WTC11 (cell line): ENCODE data around the gene USP13. TPM values are rescaled to one million over a fixed set of nuclear protein-coding genes. Genes with fewer than 3 reads are reported as not detected.

Experiments used
- ATAC-seq: fragments of 200-7000 bp; cut with Tn5 transposase; 2 replicates; pipeline ENCODE4 v1.10.0; 2021; ENCODE audit warnings: mild to moderate bottlenecking, moderate library complexity
- CTCF ChIA-PET: fragments of 300-600 bp; sonication (Branson Sonifier 250); formaldehyde crosslinking; loops from one replicate; lab custom pipeline; 2021; ENCODE audit warnings: antibody characterized with exemption; lab: Charles Lee
- POLR2A ChIA-PET: fragments of 350-600 bp; sonication (Branson Sonifier 250); formaldehyde crosslinking; loops from one replicate; lab custom pipeline; 2021; ENCODE audit warnings: antibody characterized with exemption; lab: Charles Lee
- DNase-seq: peaks from one replicate; pipeline ENCODE4 v3.0.0; 2021; ENCODE audit warnings: low spot score
- H3K27ac Mint-ChIP-seq: 2 replicates; pipeline ENCODE4 v1.8.0; 2021; ENCODE audit warnings: mixed read lengths
- H3K27me3 Mint-ChIP-seq: 2 replicates; pipeline ENCODE4 v1.8.0; 2021; ENCODE audit warnings: low read depth, mild to moderate bottlenecking, moderate library complexity, mixed read lengths
- H3K36me3 Mint-ChIP-seq: 2 replicates; pipeline ENCODE4 v1.8.0; 2021; ENCODE audit warnings: mixed read lengths
- H3K4me1 Mint-ChIP-seq: 2 replicates; pipeline ENCODE4 v1.8.0; 2022; ENCODE audit warnings: mixed read lengths
- H3K4me3 Mint-ChIP-seq: 2 replicates; pipeline ENCODE4 v1.8.0; 2021; ENCODE audit warnings: mild to moderate bottlenecking, moderate library complexity, mixed read lengths
- H3K9me3 Mint-ChIP-seq: 2 replicates; pipeline ENCODE4 v1.8.0; 2021; ENCODE audit warnings: mixed read lengths
- CDX4 ChIP-seq: fragments of 250-450 bp; sonication (Bioruptor Pico); IDR thresholded peaks from 2 replicates; pipeline ENCODE4 v1.9.0; 2021; ENCODE audit warnings: moderate library complexity, mild to moderate bottlenecking, inconsistent platforms, borderline replicate concordance
- CREM ChIP-seq: sonication (generic); formaldehyde crosslinking; IDR thresholded peaks from 2 replicates; pipeline ENCODE4 v1.8.1; 2022; ENCODE audit warnings: mild to moderate bottlenecking, missing genetic modification reagents, moderate library complexity
- GTF2I ChIP-seq: fragments of 250-450 bp; sonication (Bioruptor Pico); conservative IDR thresholded peaks from 2 replicates; pipeline ENCODE4 v1.4.0; 2021; ENCODE audit warnings: mild to moderate bottlenecking
- HMGXB4 ChIP-seq: sonication (generic); formaldehyde crosslinking; IDR thresholded peaks from 2 replicates; pipeline ENCODE4 v1.8.1; 2023; ENCODE audit warnings: mild to moderate bottlenecking, moderate library complexity, missing genetic modification reagents
- JAZF1 ChIP-seq: fragments of 250-450 bp; sonication (Bioruptor Pico); IDR thresholded peaks from 2 replicates; pipeline ENCODE4 v1.9.0; 2021; ENCODE audit warnings: moderate library complexity, mild to moderate bottlenecking, inconsistent platforms
- MXD4 ChIP-seq: fragments of 250-450 bp; sonication (Bioruptor Pico); IDR thresholded peaks from 2 replicates; pipeline ENCODE4 v1.8.0; 2021; ENCODE audit warnings: mild to moderate bottlenecking, moderate library complexity, borderline replicate concordance
- TCF7 ChIP-seq: sonication (generic); formaldehyde crosslinking; IDR thresholded peaks from 2 replicates; pipeline ENCODE4 v1.8.0; 2022; ENCODE audit warnings: mild to moderate bottlenecking, low read depth, missing genetic modification reagents, moderate library complexity
- ZNF138 ChIP-seq: sonication (generic); formaldehyde crosslinking; conservative IDR thresholded peaks from 2 replicates; pipeline ENCODE4 v1.8.1; 2022; ENCODE audit warnings: mild to moderate bottlenecking, moderate library complexity, missing genetic modification reagents
- ZNF281 ChIP-seq: sonication (generic); formaldehyde crosslinking; IDR thresholded peaks from 2 replicates; pipeline ENCODE4 v1.8.0; 2023; ENCODE audit warnings: mild to moderate bottlenecking, missing genetic modification reagents
- total RNA-seq: library from RNA; stranded (reverse); gene quantifications from 3 replicates; pipeline ENCODE4 v1.2.3, GENCODE V29; 2021
- TF ChIP-seq, protein P1 (sequence below): sonication (generic); formaldehyde crosslinking; IDR thresholded peaks from 2 replicates; pipeline ENCODE4 v1.8.1; 2022; ENCODE audit warnings: low read depth, missing genetic modification reagents, borderline replicate concordance
- TF ChIP-seq, protein P2 (sequence below): fragments of 250-450 bp; sonication (Bioruptor Pico); IDR thresholded peaks from 2 replicates; pipeline ENCODE4 v2.1.2; 2022; ENCODE audit warnings: mild to moderate bottlenecking, moderate library complexity
- TF ChIP-seq, protein P3 (sequence below): fragments of 250-450 bp; sonication (Bioruptor Pico); conservative IDR thresholded peaks from 2 replicates; pipeline ENCODE4 v1.9.0; 2021; ENCODE audit warnings: mild to moderate bottlenecking
- TF ChIP-seq, protein P4 (sequence below): sonication (generic); formaldehyde crosslinking; IDR thresholded peaks from 2 replicates; pipeline ENCODE4 v1.8.0; 2022; ENCODE audit warnings: mild to moderate bottlenecking, missing genetic modification reagents

Gene USP13
- total RNA-seq, 1 experiment from 2014 or later = 26.8 TPM

DNA sequence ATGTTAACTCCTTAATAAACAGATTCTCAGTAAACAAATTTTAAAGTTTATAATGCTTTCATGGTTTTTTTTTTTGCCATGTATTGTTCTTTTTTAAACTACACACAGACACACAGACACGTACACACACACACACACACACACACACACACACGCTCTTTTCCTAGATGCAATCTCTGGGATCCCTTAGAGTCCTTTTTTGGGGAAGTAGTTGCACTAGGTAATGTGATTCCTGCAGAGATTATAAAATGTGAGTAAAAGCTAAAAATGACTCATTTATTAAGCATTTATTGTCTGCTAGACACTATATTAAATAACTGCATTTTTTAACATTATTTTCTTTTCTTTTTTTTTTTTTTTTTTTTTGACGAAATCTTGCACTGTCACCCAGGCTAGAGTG lies 28.4 kb upstream of the USP13 start (continued):
- no peak for TF ChIP-seq ZNF281 (CRISPR knock-in tag)
- TF ChIP-seq, protein P1, sequence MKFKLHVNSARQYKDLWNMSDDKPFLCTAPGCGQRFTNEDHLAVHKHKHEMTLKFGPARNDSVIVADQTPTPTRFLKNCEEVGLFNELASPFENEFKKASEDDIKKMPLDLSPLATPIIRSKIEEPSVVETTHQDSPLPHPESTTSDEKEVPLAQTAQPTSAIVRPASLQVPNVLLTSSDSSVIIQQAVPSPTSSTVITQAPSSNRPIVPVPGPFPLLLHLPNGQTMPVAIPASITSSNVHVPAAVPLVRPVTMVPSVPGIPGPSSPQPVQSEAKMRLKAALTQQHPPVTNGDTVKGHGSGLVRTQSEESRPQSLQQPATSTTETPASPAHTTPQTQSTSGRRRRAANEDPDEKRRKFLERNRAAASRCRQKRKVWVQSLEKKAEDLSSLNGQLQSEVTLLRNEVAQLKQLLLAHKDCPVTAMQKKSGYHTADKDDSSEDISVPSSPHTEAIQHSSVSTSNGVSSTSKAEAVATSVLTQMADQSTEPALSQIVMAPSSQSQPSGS = no peak
- TF ChIP-seq, protein P2, sequence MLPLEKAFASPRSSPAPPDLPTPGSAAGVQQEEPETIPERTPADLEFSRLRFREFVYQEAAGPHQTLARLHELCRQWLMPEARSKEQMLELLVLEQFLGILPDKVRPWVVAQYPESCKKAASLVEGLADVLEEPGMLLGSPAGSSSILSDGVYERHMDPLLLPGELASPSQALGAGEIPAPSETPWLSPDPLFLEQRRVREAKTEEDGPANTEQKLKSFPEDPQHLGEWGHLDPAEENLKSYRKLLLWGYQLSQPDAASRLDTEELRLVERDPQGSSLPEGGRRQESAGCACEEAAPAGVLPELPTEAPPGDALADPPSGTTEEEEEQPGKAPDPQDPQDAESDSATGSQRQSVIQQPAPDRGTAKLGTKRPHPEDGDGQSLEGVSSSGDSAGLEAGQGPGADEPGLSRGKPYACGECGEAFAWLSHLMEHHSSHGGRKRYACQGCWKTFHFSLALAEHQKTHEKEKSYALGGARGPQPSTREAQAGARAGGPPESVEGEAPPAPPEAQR (CRISPR knock-in tag) = no peak
- TF ChIP-seq, all 79 proteins: peak for 0

DNA sequence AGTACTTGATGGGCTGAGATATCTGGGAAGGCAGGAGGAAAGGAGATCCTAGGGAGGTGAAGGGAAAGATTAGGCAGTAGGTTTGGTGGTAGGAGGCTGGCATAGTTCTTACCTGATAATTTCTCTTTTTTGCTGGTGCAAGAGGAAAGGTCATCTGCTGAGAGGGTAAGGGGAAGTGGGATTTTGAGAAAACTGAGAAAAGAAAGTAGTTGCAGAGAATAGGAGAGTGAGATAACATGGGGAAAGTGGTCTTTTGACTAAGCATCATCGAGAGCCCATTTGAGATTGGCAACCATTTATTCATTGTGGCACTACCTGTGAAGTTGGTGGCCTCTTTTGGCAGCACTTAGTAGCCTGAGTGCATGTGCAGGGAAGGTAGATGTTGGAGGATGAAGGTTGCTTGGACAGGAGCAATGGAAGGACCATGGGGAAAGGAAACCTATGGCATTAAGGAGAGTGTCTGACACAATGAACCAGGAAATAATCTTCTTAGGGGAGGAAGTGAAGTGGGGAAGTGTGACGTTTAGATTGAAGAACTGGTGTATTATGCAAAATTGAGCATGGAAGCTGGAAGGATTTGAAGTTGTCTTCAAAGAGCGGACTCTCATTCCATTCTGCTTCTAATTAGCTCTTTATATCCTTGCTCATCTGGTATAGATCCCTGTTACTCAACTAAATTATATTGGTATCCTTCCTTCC lies 21.9 kb upstream of the USP13 start:
- no peak overlapping the region for H3K4me3 Mint-ChIP-seq
- ATAC-seq = no peak
- no peaks in the 10 kb centered on the region for H3K9me3 Mint-ChIP-seq
- DNase-seq = no peak
- no peak overlapping the region for H3K27ac Mint-ChIP-seq
- no peaks in the 10 kb centered on the region for H3K27me3 Mint-ChIP-seq
- TF ChIP-seq CREM (CRISPR knock-in tag) (no peak), ZNF281 (CRISPR knock-in tag) (no peak), GTF2I (no peak), CDX4 (CRISPR knock-in tag) (no peak), MXD4 (CRISPR knock-in tag) (no peak), JAZF1 (no peak), ZNF138 (CRISPR knock-in tag) (no peak)
- H3K4me1 Mint-ChIP-seq = peaks cover 3% of the 10 kb centered on the region
- CTCF ChIA-PET = interaction anchor here (1.4 kb wide), 1 partner anchor 19 kb away, joined by 6 read pairs; no protein-coding TSS in a partner anchor
- POLR2A ChIA-PET = no interaction called here
- H3K36me3 Mint-ChIP-seq = peaks cover under 1% of the 10 kb centered on the region; the same call in 1 of the 2 replicates

- CTCF ChIA-PET = interaction anchor here (1.0 kb wide), 1 partner anchor 9 kb away, joined by 3 read pairs; no protein-coding TSS in a partner anchor
- POLR2A ChIA-PET = no interaction called here
- peaks cover 7% of the 10 kb centered on the region for H3K9me3 Mint-ChIP-seq
- peaks cover 4% of the 10 kb centered on the region; the same call in 1 of the 2 replicates for H3K4me1 Mint-ChIP-seq
- H3K4me3 Mint-ChIP-seq = no peak overlapping the region
- no peaks in the 10 kb centered on the region for H3K36me3 Mint-ChIP-seq
- ATAC-seq = no peak
- DNase-seq = no peak
- no peak overlapping the region for H3K27ac Mint-ChIP-seq
- H3K27me3 Mint-ChIP-seq = no peaks in the 10 kb centered on the region
- TF ChIP-seq, protein P3, sequence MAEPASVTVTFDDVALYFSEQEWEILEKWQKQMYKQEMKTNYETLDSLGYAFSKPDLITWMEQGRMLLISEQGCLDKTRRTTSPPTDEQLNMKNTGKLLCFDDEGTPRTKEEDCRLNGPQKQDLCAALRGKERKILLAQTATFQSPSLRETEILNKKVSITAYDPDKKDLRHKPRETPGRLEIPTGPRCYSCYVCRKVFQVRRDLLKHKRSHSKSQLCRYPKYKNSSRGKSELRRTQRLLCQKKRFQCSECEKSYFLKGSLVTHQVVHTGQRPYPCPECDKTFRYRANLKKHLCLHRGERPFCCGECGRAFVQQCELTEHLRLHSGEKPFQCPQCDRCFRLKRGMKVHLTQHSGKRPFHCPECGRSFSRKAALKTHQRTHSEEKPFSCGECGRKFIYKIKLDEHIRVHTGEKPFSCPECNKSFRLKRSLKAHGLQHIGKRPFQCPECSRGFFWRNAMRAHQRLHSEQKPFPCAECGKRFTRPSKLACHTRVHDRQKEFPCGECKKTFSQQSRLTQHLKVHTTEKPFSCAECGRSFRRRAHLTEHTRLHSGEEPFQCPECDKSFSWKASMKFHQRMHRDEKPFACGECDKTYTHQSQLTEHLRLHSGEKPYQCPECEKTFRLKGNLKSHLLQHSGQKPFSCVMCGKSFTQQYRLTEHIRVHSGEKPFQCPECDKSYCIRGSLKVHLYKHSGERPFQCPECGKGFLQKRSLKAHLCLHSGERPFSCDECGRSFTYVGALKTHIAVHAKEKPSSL = no peak
- TF ChIP-seq HMGXB4 (CRISPR knock-in tag) = no peak
- no peak for TF ChIP-seq MXD4 (CRISPR knock-in tag)
- no peak for TF ChIP-seq TCF7
- TF ChIP-seq, protein P4, sequence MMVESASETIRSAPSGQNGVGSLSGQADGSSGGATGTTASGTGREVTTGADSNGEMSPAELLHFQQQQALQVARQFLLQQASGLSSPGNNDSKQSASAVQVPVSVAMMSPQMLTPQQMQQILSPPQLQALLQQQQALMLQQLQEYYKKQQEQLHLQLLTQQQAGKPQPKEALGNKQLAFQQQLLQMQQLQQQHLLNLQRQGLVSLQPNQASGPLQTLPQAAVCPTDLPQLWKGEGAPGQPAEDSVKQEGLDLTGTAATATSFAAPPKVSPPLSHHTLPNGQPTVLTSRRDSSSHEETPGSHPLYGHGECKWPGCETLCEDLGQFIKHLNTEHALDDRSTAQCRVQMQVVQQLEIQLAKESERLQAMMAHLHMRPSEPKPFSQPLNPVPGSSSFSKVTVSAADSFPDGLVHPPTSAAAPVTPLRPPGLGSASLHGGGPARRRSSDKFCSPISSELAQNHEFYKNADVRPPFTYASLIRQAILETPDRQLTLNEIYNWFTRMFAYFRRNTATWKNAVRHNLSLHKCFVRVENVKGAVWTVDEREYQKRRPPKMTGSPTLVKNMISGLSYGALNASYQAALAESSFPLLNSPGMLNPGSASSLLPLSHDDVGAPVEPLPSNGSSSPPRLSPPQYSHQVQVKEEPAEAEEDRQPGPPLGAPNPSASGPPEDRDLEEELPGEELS (CRISPR knock-in tag) = no peak
These were observed 12.4 kb upstream of the USP13 start for GRCh38 chr3:179640469-179640868.
